ENCODE data around the gene TOE1.

- TF ChIP-seq TAF1 (IDR thresholded peaks at IDR 0.05; ENCODE audit: borderline replicate concordance, low read depth, low read length) (no peak), POLR2A (IDR thresholded peaks at IDR 0.05; ENCODE audit: low read depth, low read length) (peak; percentile 50; the same call in 1 of the 2 replicates), POLR2AphosphoS5 (IDR thresholded peaks at IDR 0.05; ENCODE audit: low read depth, low read length) (no peak)
Observed at GRCh38 chr1:45328680-45329079, 11.3 kb upstream of the TOE1 start.
